Adipocyte (in vitro differentiated cells): ENCODE data around the gene PRODH.

Source experiments
- DNase-seq: peaks from one replicate; pipeline ENCODE4 v3.0.0-alpha.2; 2015; ENCODE audit warnings: low read depth
- H3K27me3 ChIP-seq: replicated peaks from 2 replicates; pipeline ENCODE4 v1.7.0; 2013; ENCODE audit warnings: mild to moderate bottlenecking, low read length, moderate library complexity; ENCODE audit not compliant: control insufficient read depth, insufficient read depth
- H3K36me3 ChIP-seq: 2 replicates; pipeline ENCODE4 v1.7.0; 2013; ENCODE audit warnings: low read length, mild to moderate bottlenecking, moderate library complexity; ENCODE audit not compliant: control insufficient read depth, insufficient read depth, severe bottlenecking
- H3K4me1 ChIP-seq: 2 replicates; pipeline ENCODE4 v1.7.0; 2013; ENCODE audit warnings: mild to moderate bottlenecking, low read length, moderate library complexity; ENCODE audit not compliant: control insufficient read depth, insufficient read depth
- H3K4me3 ChIP-seq: 2 replicates; pipeline ENCODE4 v1.7.0; 2013; ENCODE audit warnings: mild to moderate bottlenecking, low read length, moderate library complexity
- H3K9ac ChIP-seq: 2 replicates; pipeline ENCODE4 v1.7.0; 2013; ENCODE audit warnings: mild to moderate bottlenecking, low read length, moderate library complexity
- H3K9me3 ChIP-seq: 2 replicates; pipeline ENCODE4 v1.7.0; 2013; ENCODE audit warnings: mild to moderate bottlenecking, low read length, moderate library complexity; ENCODE audit not compliant: control insufficient read depth

The PRODH gene, protein sequence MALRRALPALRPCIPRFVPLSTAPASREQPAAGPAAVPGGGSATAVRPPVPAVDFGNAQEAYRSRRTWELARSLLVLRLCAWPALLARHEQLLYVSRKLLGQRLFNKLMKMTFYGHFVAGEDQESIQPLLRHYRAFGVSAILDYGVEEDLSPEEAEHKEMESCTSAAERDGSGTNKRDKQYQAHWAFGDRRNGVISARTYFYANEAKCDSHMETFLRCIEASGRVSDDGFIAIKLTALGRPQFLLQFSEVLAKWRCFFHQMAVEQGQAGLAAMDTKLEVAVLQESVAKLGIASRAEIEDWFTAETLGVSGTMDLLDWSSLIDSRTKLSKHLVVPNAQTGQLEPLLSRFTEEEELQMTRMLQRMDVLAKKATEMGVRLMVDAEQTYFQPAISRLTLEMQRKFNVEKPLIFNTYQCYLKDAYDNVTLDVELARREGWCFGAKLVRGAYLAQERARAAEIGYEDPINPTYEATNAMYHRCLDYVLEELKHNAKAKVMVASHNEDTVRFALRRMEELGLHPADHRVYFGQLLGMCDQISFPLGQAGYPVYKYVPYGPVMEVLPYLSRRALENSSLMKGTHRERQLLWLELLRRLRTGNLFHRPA

DNA sequence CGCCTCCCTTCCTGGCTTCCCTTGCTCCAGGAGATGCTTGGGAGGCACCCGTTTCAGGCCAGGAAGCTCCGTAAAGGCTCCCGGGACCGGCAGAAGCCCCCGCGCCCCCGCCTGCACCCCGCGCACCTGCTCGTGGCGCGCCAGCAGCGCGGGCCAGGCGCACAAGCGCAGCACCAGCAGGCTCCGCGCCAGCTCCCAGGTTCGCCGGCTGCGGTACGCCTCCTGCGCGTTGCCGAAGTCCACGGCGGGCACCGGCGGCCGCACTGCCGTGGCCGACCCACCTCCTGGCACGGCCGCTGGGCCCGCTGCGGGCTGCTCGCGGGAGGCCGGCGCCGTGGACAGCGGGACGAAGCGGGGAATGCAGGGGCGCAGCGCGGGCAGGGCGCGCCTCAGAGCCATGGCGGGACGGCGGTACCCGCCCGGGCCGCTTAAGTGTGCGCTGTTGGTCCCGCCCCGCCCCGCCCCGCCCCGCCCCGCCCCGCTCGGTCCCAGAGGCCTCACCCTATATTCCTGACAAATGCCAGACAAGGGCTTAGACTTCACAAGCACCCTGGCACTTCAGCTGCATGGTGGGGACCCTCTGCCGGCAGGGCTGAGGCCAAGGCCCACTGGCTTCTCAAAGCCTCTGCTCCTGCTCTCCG is at the start of gene PRODH:
TSS of gene PRODH (minus strand) at position 405 of the 641 bp plus-strand sequence. CDS start at position 399, 6 bp downstream.
- DNase-seq = no peak
- Histone ChIP-seq H3K4me3 (no peak within 1 kb of the TSS), H3K9me3 (no peaks in the 10 kb centered on the region), H3K36me3 (no peaks in the 10 kb centered on the region), H3K27me3 (no peaks in the 10 kb centered on the region), H3K4me1 (no peaks in the 10 kb centered on the region), H3K9ac (no peak within 1 kb of the TSS)

DNA sequence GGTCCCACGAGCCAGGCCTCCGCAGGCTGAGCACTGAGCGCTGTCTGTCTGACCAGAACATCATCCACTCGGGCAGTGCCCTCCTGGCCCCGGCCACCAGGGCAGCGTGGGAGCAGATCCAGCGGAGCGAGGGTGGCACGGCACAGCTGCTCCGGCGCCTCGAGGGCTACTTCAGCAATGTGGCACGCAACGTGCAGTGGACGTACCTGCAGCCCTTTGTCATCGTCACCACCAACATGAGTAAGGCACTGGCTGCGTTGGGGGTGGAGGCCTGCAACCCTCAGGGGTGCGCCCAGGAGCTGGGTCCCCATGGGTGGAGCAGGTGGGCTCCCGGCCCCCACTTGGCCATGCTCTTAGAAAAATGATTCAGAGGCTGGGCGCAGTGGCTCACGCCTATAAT is 49.7 kb upstream of the PRODH start:
- Histone ChIP-seq H3K4me3 (no peak overlapping the region), H3K9me3 (peaks cover 7% of the 10 kb centered on the region)
- no peak for DNase-seq

DNA sequence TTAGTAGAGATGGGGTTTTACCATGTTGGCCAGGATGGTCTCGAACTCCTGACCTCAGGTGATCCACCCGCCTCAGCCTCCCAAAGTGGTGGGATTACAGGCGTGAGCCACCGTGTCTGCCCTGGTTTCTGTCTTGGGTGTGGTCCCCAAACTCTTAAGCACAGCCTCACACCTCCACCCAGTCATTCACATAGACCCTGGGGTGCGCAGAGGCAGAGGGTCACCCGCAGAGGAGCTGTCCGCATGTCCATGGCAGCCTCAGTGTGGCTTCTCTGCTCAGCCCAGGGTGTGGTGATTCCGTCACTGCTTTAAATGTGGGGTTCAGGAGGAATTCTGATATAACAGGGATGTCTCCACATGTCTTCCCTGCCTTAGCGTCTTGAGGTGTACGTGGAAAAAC is 48.5 kb upstream of the PRODH start:
- Histone ChIP-seq H3K4me3 (no peak overlapping the region), H3K27me3 (peaks cover 8% of the 10 kb centered on the region), H3K36me3 (no peaks in the 10 kb centered on the region), H3K4me1 (no peaks in the 10 kb centered on the region), H3K9ac (no peak overlapping the region), H3K9me3 (peaks cover 16% of the 10 kb centered on the region)
- DNase-seq = no peak

More for the DNA sequence above, 49.7 kb upstream of the PRODH start:
- Histone ChIP-seq H3K27me3 (peaks cover 14% of the 10 kb centered on the region), H3K36me3 (no peaks in the 10 kb centered on the region), H3K4me1 (no peaks in the 10 kb centered on the region), H3K9ac (no peak overlapping the region)

DNA sequence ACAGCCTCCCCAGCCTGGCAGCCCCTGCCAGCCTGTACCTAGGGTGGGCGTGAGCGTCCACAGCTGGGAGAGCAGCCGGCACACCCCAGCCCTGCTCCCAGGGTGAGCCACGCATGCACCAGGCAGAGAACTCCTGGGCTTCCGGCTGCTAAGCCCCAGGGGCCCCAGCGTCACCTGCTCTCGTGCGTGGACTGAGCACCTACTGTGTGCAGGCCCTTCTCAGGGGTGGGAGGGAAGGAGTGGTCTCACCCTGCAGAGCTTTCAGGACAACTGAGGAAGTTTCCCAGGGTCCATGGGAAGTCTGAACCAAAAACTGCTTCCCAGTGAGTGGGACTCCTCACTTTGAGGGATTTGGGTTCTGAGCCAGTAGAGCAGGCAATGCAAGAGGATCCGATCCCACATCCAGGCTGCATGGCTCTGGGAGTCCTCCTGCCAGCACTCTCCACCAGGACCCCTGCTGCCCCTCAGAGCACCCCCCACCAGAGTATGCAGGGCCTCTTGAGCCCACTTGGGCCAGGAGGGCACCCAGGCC is 47.1 kb upstream of the PRODH start:
- H3K9me3 ChIP-seq = peaks cover 20% of the 10 kb centered on the region
- H3K36me3 ChIP-seq = no peaks in the 10 kb centered on the region
- H3K9ac ChIP-seq = no peak overlapping the region
- DNase-seq = no peak
- no peak overlapping the region for H3K4me3 ChIP-seq
- H3K4me1 ChIP-seq = no peaks in the 10 kb centered on the region
- peaks cover 4% of the 10 kb centered on the region for H3K27me3 ChIP-seq

DNA sequence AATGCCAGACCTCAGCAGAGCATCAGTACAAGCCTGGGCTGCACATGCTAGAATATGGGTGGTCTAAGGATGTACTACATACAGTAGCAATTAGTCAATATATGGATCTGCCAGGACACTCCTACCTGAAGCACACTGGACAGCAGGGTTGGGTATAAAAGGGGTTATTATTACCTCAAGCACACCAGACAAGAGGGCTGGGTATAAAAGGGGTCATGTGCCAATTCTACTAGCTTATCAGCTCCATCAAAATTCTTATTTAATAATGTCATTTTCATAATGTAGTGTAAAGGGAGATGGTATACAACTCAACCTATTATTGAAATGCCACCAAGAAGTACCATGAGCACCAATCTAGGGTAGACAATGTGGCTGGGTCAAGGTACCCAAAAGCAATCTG is 44.7 kb upstream of the PRODH start:
- H3K4me1 ChIP-seq = no peaks in the 10 kb centered on the region
- no peak for DNase-seq
- no peak overlapping the region for H3K9ac ChIP-seq
- H3K9me3 ChIP-seq = peaks cover 20% of the 10 kb centered on the region
- H3K27me3 ChIP-seq = no peaks in the 10 kb centered on the region
- H3K36me3 ChIP-seq = no peaks in the 10 kb centered on the region
- no peak overlapping the region for H3K4me3 ChIP-seq

DNA sequence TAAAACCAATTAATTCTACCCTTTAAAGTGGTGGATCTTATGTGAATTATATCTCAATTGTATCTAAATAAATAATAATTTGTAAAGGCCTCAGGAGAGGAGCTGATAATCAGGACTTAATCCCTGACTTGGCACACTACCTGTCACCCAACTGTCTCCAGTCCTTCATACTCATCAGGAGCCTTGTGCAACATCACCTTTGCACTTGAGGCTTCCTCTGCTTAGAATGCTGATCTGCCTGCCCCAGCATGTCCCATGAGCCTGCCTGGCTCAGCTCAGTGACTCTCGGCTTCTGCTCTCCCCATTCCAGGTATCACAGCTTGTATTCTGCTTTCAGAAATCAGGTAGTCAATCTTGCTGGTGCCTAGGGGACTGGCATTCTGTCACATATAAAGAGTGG is 43.9 kb upstream of the PRODH start:
- H3K9ac ChIP-seq = no peak overlapping the region
- no peak for DNase-seq
- peaks cover 20% of the 10 kb centered on the region for H3K9me3 ChIP-seq
- no peaks in the 10 kb centered on the region for H3K36me3 ChIP-seq
- no peak overlapping the region for H3K4me3 ChIP-seq
- H3K27me3 ChIP-seq = no peaks in the 10 kb centered on the region
- H3K4me1 ChIP-seq = no peaks in the 10 kb centered on the region

DNA sequence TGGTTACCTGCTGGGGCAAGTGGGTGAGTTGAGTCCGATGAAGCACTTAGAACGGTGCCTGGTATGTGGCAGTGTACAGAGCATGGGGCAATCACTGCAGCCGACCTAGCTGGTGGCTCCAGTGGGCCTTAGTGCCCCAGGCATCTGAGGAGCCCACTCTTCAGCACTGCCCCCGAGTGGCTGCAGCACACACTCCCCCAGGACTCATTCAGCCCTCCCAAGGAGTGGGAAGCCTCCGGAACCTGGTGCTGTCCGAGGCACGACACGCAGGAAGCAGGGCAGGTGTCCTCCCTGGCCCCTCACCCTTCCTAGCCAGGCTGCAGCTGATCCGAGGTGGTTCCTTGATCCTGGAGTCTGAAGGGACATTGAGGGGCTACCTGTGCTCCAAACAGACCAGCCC is 42.4 kb upstream of the PRODH start:
- Histone ChIP-seq H3K36me3 (no peaks in the 10 kb centered on the region), H3K4me3 (no peak overlapping the region), H3K4me1 (no peaks in the 10 kb centered on the region), H3K9me3 (peaks cover 20% of the 10 kb centered on the region), H3K27me3 (peaks cover 4% of the 10 kb centered on the region), H3K9ac (no peak overlapping the region)
- DNase-seq = no peak

DNA sequence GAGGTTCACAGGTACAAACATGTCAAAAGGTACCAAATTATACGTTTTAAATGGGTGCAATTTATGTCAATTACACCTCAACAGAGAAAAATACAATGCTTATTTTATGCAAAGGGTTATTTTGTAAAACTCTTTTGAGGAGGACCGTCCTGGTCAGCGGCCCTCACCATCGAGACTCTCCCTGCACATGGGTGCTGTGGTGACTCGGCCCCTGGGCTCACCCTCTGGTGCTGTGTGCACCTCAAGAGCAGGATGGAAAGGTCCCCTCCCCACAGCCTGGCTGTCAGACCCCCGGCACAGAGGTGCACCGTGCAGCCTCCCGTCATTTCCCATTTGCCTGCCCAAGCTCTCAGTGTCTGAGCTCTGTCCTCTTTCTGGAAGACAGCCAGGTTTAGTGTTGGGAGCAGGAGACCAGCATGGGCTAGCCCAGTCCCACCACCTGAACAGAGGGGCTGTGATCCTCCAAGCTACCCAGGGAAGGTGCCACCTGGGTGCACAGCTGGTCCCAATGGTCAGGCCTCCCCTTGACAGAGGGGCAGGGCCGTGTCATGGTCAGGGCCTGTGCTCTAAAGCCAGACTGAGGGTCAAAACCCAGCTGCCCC is 41.8 kb upstream of the PRODH start:
- peaks cover 4% of the 10 kb centered on the region for H3K27me3 ChIP-seq
- no peaks in the 10 kb centered on the region for H3K36me3 ChIP-seq
- no peaks in the 10 kb centered on the region for H3K4me1 ChIP-seq
- H3K4me3 ChIP-seq = no peak overlapping the region
- peaks cover 20% of the 10 kb centered on the region for H3K9me3 ChIP-seq
- no peak for DNase-seq
- H3K9ac ChIP-seq = no peak overlapping the region

DNA sequence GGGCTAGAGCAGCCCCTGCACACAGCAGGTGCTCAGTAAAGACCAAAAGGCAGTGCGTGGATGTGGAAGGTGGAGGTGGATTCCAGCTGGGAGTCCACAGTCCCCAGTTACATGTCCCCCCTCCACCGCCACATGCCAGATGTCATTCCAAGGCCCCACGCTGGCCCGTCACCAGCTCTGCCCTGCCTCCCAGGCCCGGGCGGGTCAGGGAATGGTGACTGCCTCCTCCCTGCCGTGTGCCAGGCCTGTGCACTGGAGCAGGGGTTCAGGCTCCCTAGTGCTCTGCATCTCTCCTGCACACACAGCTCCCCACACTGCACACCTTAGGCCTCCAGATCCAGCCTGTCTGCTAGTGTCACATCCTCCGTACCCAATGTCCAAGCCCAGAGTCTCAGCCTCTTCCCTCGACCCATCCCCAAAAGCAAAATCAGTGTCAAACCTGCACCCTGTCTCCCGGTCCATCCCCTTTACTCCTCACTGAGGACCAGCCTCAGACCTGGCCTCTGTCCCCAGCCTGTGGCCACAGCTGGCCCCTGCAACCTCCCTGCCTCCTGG is 40.2 kb upstream of the PRODH start:
- Histone ChIP-seq H3K4me3 (no peak overlapping the region), H3K27me3 (peaks cover 4% of the 10 kb centered on the region), H3K4me1 (no peaks in the 10 kb centered on the region), H3K9ac (no peak overlapping the region), H3K9me3 (peaks cover 19% of the 10 kb centered on the region), H3K36me3 (no peaks in the 10 kb centered on the region)
- DNase-seq = no peak

DNA sequence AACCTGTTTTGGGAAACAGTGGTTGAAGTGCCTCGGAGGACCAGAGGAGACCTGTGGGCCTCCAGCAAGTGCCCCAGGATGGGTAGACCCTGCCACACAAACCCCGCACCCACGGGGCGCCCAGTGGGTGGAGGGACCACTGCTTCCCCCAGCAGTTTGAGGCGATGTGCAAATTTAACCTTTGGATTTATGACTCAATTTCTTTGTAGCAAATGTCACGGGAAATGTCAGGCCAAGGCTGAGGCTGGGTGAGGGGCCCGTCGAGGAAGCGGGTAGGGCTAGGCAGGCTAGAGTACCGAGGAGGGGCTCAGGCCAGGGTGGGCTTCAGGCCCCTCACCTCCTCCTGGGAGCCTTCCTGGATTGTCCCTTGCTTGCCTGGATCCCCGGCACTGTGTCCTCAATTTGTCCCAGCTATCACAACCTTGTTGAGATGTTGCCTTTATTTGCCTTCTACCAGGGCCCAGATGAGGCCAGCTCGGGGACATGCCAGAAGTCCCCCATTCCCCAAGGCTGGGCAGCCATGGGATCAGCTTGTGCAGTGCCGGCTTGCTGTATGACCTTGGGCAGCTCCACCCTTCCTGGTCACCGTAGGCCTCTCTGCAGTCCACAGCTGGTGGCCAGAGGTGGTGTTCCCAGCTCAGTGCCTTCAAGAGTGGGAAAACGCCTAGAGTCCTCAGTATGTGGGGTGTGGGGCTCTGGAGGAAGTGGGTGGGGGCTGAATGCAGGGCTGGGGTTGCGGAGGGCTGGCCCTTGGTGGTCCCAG is 39.5 kb upstream of the PRODH start:
- H3K27me3 ChIP-seq = peaks cover 4% of the 10 kb centered on the region
- DNase-seq = no peak
- H3K4me1 ChIP-seq = no peaks in the 10 kb centered on the region

More for the DNA sequence above, 39.5 kb upstream of the PRODH start:
- peaks cover 12% of the 10 kb centered on the region for H3K9me3 ChIP-seq
- H3K4me3 ChIP-seq = no peak overlapping the region
- H3K36me3 ChIP-seq = no peaks in the 10 kb centered on the region
- H3K9ac ChIP-seq = no peak overlapping the region
